Caco-2 (cell line): ENCODE results near the gene MYO9A. TPM values are rescaled to one million over a fixed set of nuclear protein-coding genes. Genes with fewer than 3 reads are reported as not detected.

ENCODE experiments used
- BruUV-seq: library from RNA; stranded (reverse); fragments of 400-500 nt; replicated peaks from 2 replicates; lab custom pipeline; 2021; lab: Mats Ljungman, UMichigan
- CTCF ChIA-PET: fragments of 300-600 bp; sonication (Branson Sonifier 250); formaldehyde crosslinking; loops from one replicate; lab custom pipeline; 2022; ENCODE audit warnings: antibody characterized with exemption; lab: Charles Lee
- POLR2A ChIA-PET: fragments of 300-600 bp; sonication (Branson Sonifier 250); formaldehyde crosslinking; loops from one replicate; lab custom pipeline; 2022; ENCODE audit warnings: antibody characterized with exemption; lab: Charles Lee
- DNase-seq, 2 experiments: peaks; one replicate each; pipeline versions ENCODE4 v3.0.0 to v3.0.0-alpha.2; 2020 to 2022
- H3K27me3 ChIP-seq: replicated peaks from 2 replicates; pipeline ENCODE4 v1.6.0; 2011; ENCODE audit warnings: low read length; ENCODE audit not compliant: control insufficient read depth, insufficient read depth
- H3K36me3 ChIP-seq: 2 replicates; pipeline ENCODE4 v1.5.1; 2011; ENCODE audit warnings: low read length; ENCODE audit not compliant: control insufficient read depth, insufficient read depth
- H3K4me1 ChIP-seq: fragments of 250-450 bp; sonication (Bioruptor Pico); 2 replicates; pipeline ENCODE4 v1.5.1; 2020; ENCODE audit warnings: mild to moderate bottlenecking
- H3K4me3 ChIP-seq: 2 replicates; pipeline ENCODE4 v1.5.1; 2011; ENCODE audit warnings: low read depth, mild to moderate bottlenecking, control low read depth, low read length
- H3K9me3 ChIP-seq: fragments of 250-450 bp; sonication (Bioruptor Pico); 2 replicates; pipeline ENCODE4 v1.5.1; 2020; ENCODE audit warnings: mild to moderate bottlenecking, moderate library complexity
- H3K27ac Mint-ChIP-seq: one replicate; pipeline ENCODE4 v1.8.0; 2022; ENCODE audit warnings: mixed read lengths; ENCODE audit not compliant: unreplicated experiment
- H3K27me3 Mint-ChIP-seq: one replicate; pipeline ENCODE4 v1.8.0; 2022; ENCODE audit warnings: mixed read lengths; ENCODE audit not compliant: insufficient read depth, unreplicated experiment
- H3K36me3 Mint-ChIP-seq: one replicate; pipeline ENCODE4 v1.8.0; 2022; ENCODE audit warnings: mild to moderate bottlenecking, mixed read lengths; ENCODE audit not compliant: insufficient read depth, unreplicated experiment
- H3K4me1 Mint-ChIP-seq: one replicate; pipeline ENCODE4 v1.8.0; 2022; ENCODE audit warnings: low read depth, mixed read lengths; ENCODE audit not compliant: unreplicated experiment
- H3K4me3 Mint-ChIP-seq: one replicate; pipeline ENCODE4 v1.8.0; 2022; ENCODE audit warnings: mild to moderate bottlenecking, moderate library complexity, mixed read lengths; ENCODE audit not compliant: unreplicated experiment
- H3K9me3 Mint-ChIP-seq: one replicate; pipeline ENCODE4 v1.8.0; 2022; ENCODE audit warnings: mixed read lengths; ENCODE audit not compliant: unreplicated experiment
- CTCF ChIP-seq, 2 experiments: fragments of 200-600 bp in 1 of 2; IDR thresholded peaks; 1 replicate in 1 of 2; 2 replicates in 1 of 2; pipeline versions ENCODE4 v1.5.1 to v1.8.0; 2011 to 2022; ENCODE audit warnings: antibody characterized with exemption in 1 of 2, control low read depth in 1 of 2, inconsistent platforms in 1 of 2, low read depth in 1 of 2, low read length in 1 of 2, mild to moderate bottlenecking in 1 of 2, moderate library complexity in 1 of 2; ENCODE audit not compliant: insufficient read depth in 1 of 2, severe bottlenecking in 1 of 2, unreplicated experiment in 1 of 2
- intact Hi-C: fragments of 100-400 bp; cut with micrococcal nuclease; formaldehyde crosslinking; loops from one replicate; pipeline ENCODE4 v1.10.0; 2022; ENCODE audit not compliant: unreplicated experiment
- total RNA-seq: library from RNA; stranded (reverse); gene quantifications from 2 replicates; pipeline ENCODE4 v1.2.3, GENCODE V29; 2022

MYO9A gene
- total RNA-seq, 1 experiment from 2014 or later, result 71.9 TPM

DNA sequence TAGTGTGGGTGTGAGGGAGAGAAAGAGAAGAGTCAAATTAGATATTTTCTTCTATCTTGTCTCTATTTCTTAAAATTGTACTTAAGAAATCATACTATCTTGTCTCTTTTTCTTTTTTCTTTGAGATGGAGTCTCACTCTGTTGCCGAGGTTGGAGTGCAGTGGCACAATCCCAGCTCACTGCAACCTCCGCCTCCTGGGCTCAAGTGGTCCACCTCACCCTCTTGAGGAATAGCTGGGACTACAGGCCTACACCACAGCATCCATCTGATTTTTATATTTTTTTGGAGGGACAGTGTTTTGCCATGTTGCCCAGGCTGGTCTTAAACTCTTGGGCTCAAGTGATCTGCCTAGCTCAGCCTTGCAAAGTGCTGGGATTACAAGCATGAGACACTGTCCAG lies 104.2 kb downstream of the MYO9A start:
- H3K36me3 Mint-ChIP-seq, result peaks cover 7% of the 10 kb centered on the region

GRCh38 chr15:72011302-72011942 lies 106.5 kb downstream of the MYO9A start:
- Mint-ChIP-seq H3K27me3 (no peaks in the 10 kb centered on the region), H3K36me3 (peaks cover 23% of the 10 kb centered on the region), H3K27ac (no peak overlapping the region), H3K4me1 (peaks cover 13% of the 10 kb centered on the region), H3K4me3 (no peak overlapping the region), H3K9me3 (no peaks in the 10 kb centered on the region)
- H3K4me3 ChIP-seq, result no peak overlapping the region
- peaks cover 49% of the 10 kb centered on the region for H3K4me1 ChIP-seq
- no peaks in the 10 kb centered on the region for H3K27me3 ChIP-seq
- no TSS peak for BruUV-seq
- CTCF ChIA-PET, result no interaction called here
- POLR2A ChIA-PET, result no interaction called here
- TF ChIP-seq CTCF (IDR thresholded peaks at IDR 0.05; ENCODE audit: insufficient read depth in 1 of 2, low read depth in 1 of 2, low read length in 1 of 2, severe bottlenecking in 1 of 2, unreplicated experiment in 1 of 2), result no peak
- H3K36me3 ChIP-seq, result no peaks in the 10 kb centered on the region
- DNase-seq, result no peak
- intact Hi-C loops, result loop anchor here (5.0 kb wide), 2 partner anchors 106 to 131 kb away; partner anchors contain the start of genes MYO9A and SENP8
- H3K9me3 ChIP-seq, result no peaks in the 10 kb centered on the region

More for the DNA sequence above, 104.2 kb downstream of the MYO9A start:
- Mint-ChIP-seq H3K4me3 (no peak overlapping the region), H3K4me1 (peaks cover under 1% of the 10 kb centered on the region), H3K27ac (peak overlapping the region; percentile 32), H3K27me3 (no peaks in the 10 kb centered on the region), H3K9me3 (no peaks in the 10 kb centered on the region)
- DNase-seq, result no peak
- Histone ChIP-seq H3K4me1 (peaks cover 45% of the 10 kb centered on the region), H3K36me3 (no peaks in the 10 kb centered on the region), H3K9me3 (no peaks in the 10 kb centered on the region), H3K4me3 (no peak overlapping the region), H3K27me3 (no peaks in the 10 kb centered on the region)
- no TSS peak for BruUV-seq
- POLR2A ChIA-PET, result no interaction called here
- no peak for TF ChIP-seq CTCF (IDR thresholded peaks at IDR 0.05; ENCODE audit: insufficient read depth in 1 of 2, low read depth in 1 of 2, low read length in 1 of 2, severe bottlenecking in 1 of 2, unreplicated experiment in 1 of 2)
- intact Hi-C loops, result loop anchor here (5.0 kb wide), 2 partner anchors 104 to 129 kb away; partner anchors contain the start of genes MYO9A and SENP8
- CTCF ChIA-PET, result no interaction called here

- H3K9me3 Mint-ChIP-seq, result no peaks in the 10 kb centered on the region
- intact Hi-C loops, result no loop called here
- H3K36me3 ChIP-seq, result no peaks in the 10 kb centered on the region
- TF ChIP-seq CTCF (IDR thresholded peaks at IDR 0.05; ENCODE audit: insufficient read depth in 1 of 2, low read depth in 1 of 2, low read length in 1 of 2, severe bottlenecking in 1 of 2, unreplicated experiment in 1 of 2), result no peak
- peaks cover 18% of the 10 kb centered on the region for H3K4me1 Mint-ChIP-seq
- no TSS peak for BruUV-seq
- peak; percentile 75 to 80 for DNase-seq
- ChIA-PET POLR2A (no interaction called here), CTCF (no interaction called here)
- H3K4me3 Mint-ChIP-seq, result peak overlapping the region; percentile 66
- peaks cover 38% of the 10 kb centered on the region for H3K36me3 Mint-ChIP-seq
- H3K27ac Mint-ChIP-seq, result peak overlapping the region; percentile 61
- no peak overlapping the region for H3K4me3 ChIP-seq
- no peaks in the 10 kb centered on the region for H3K27me3 Mint-ChIP-seq
- H3K27me3 ChIP-seq, result no peaks in the 10 kb centered on the region
- H3K9me3 ChIP-seq, result no peaks in the 10 kb centered on the region
- peaks cover 49% of the 10 kb centered on the region for H3K4me1 ChIP-seq
These were observed 108.7 kb downstream of the MYO9A start for GRCh38 chr15:72009222-72009621.
